Neural cell (in vitro differentiated cells): ENCODE results near the gene UBP1. TPM values are rescaled to one million over a fixed set of nuclear protein-coding genes. Genes with fewer than 3 reads are reported as not detected.
"Not testable (repeated sequence)": the region's sequence is repeated elsewhere in the genome, so short reads cannot be mapped to it uniquely, and the experiment has no call there.

ENCODE experiments used
- H2AFZ ChIP-seq: fragments of 200-600, 300-800 bp; sonication (generic), shearing (Covaris generic); 2 replicates; pipeline ENCODE4 v1.6.0; 2014; ENCODE audit warnings: low read depth, mild to moderate bottlenecking, antibody characterized with exemption, low read length, moderate library complexity
- H3F3A ChIP-seq: fragments of 200-600 bp; shearing (Covaris generic); 2 replicates; pipeline ENCODE4 v1.6.1; 2016; ENCODE audit warnings: mild to moderate bottlenecking, moderate library complexity, mixed read lengths, antibody characterized with exemption, low read length; ENCODE audit not compliant: insufficient read depth, poor library complexity, severe bottlenecking
- H3K27ac ChIP-seq: fragments of 200-600, 300-800 bp; sonication (generic), shearing (Covaris generic); 2 replicates; pipeline ENCODE4 v1.5.1; 2014; ENCODE audit warnings: mild to moderate bottlenecking, low read length, moderate library complexity
- H3K27me3 ChIP-seq: fragments of 300-800, 200-600 bp; sonication (generic), shearing (Covaris generic); 2 replicates; pipeline ENCODE4 v1.6.0; 2014; ENCODE audit warnings: mild to moderate bottlenecking, low read depth, low read length, moderate library complexity; ENCODE audit not compliant: insufficient read depth
- H3K36me3 ChIP-seq: fragments of 300-800, 200-600 bp; sonication (generic), shearing (Covaris generic); 2 replicates; pipeline ENCODE4 v1.5.1; 2014; ENCODE audit warnings: mild to moderate bottlenecking, antibody characterized with exemption, low read length, moderate library complexity; ENCODE audit not compliant: insufficient read depth
- H3K4me2 ChIP-seq: fragments of 300-800, 200-600 bp; sonication (generic), shearing (Covaris generic); 2 replicates; pipeline ENCODE4 v1.6.0; 2014; ENCODE audit warnings: mild to moderate bottlenecking, low read length
- H3K4me3 ChIP-seq: fragments of 300-800, 200-600 bp; sonication (generic), shearing (Covaris generic); 2 replicates; pipeline ENCODE4 v1.5.1; 2014; ENCODE audit warnings: mild to moderate bottlenecking, low read length, moderate library complexity
- H3K79me2 ChIP-seq: fragments of 200-600 bp; shearing (Covaris generic); replicated peaks from 2 replicates; pipeline ENCODE4 v1.6.0; 2014; ENCODE audit warnings: mild to moderate bottlenecking, low read length, moderate library complexity; ENCODE audit not compliant: insufficient read depth
- H3K9ac ChIP-seq: fragments of 300-800, 200-600 bp; sonication (generic), shearing (Covaris generic); 2 replicates; pipeline ENCODE4 v1.6.1; 2016; ENCODE audit warnings: mild to moderate bottlenecking, low read length, mixed read lengths
- H3K9me2 ChIP-seq: fragments of 200-600 bp; shearing (Covaris generic); 2 replicates; pipeline ENCODE4 v1.6.1; 2016; ENCODE audit warnings: mild to moderate bottlenecking, low read length, mixed read lengths; ENCODE audit not compliant: insufficient read depth
- H3K9me3 ChIP-seq: fragments of 200-600, 300-800 bp; sonication (generic), shearing (Covaris generic); 2 replicates; pipeline ENCODE4 v1.6.1; 2016; ENCODE audit warnings: mild to moderate bottlenecking, mixed run types, low read length, moderate library complexity, mixed read lengths
- H4K20me1 ChIP-seq: fragments of 200-600 bp; shearing (Covaris generic); 2 replicates; pipeline ENCODE4 v1.6.1; 2016; ENCODE audit warnings: mild to moderate bottlenecking, mixed run types; ENCODE audit not compliant: insufficient read depth
- EP300 ChIP-seq: fragments of 450-650 bp; conservative IDR thresholded peaks from 2 replicates; pipeline ENCODE4 v1.6.1; 2014; ENCODE audit warnings: antibody characterized with exemption, mild to moderate bottlenecking, moderate library complexity; ENCODE audit not compliant: poor library complexity, severe bottlenecking
- EZH2 ChIP-seq: fragments of 200-600, 300-800 bp; shearing (Covaris generic), sonication (generic); IDR thresholded peaks from 2 replicates; pipeline ENCODE4 v1.6.1; 2014; ENCODE audit warnings: antibody characterized with exemption, low read length, borderline replicate concordance, mild to moderate bottlenecking; ENCODE audit not compliant: insufficient read depth, poor library complexity, severe bottlenecking
- MXI1 ChIP-seq: fragments of 450-650 bp; conservative IDR thresholded peaks from 2 replicates; pipeline ENCODE4 v1.6.1; 2014; ENCODE audit warnings: antibody characterized with exemption, mild to moderate bottlenecking; ENCODE audit not compliant: poor library complexity, severe bottlenecking
- POLR2AphosphoS5 ChIP-seq: IDR thresholded peaks from 2 replicates; pipeline ENCODE4 v1.6.1; 2012
- RAD21 ChIP-seq: fragments of 450-650 bp; conservative IDR thresholded peaks from 2 replicates; pipeline ENCODE4 v1.6.1; 2014; ENCODE audit warnings: antibody characterized with exemption, mild to moderate bottlenecking, moderate library complexity
- REST ChIP-seq: IDR thresholded peaks from 2 replicates; pipeline ENCODE4 v1.6.1; 2012; ENCODE audit warnings: borderline replicate concordance
- SMC3 ChIP-seq: fragments of 450-650 bp; conservative IDR thresholded peaks from 2 replicates; pipeline ENCODE4 v1.6.1; 2014; ENCODE audit warnings: antibody characterized with exemption, mild to moderate bottlenecking, moderate library complexity; ENCODE audit not compliant: poor library complexity
- TAF1 ChIP-seq: IDR thresholded peaks from 2 replicates; pipeline ENCODE4 v1.6.1; 2012; ENCODE audit warnings: low read depth
- polyA plus RNA-seq: library from polyadenylated mRNA; depleted of rRNA; stranded (reverse); fragments of >200 nt; gene quantifications from 2 replicates; pipeline ENCODE4 v1.2.3, GENCODE V29; 2014
- TF ChIP-seq, protein P1 (sequence below): fragments of 450-650 bp; IDR thresholded peaks from 2 replicates; pipeline ENCODE4 v1.5.1; 2014; ENCODE audit warnings: antibody characterized with exemption, mild to moderate bottlenecking, moderate library complexity; ENCODE audit not compliant: poor library complexity, severe bottlenecking

Gene UBP1
- polyA plus RNA-seq, 1 donor from 2014 or later, result 74.2 TPM

DNA sequence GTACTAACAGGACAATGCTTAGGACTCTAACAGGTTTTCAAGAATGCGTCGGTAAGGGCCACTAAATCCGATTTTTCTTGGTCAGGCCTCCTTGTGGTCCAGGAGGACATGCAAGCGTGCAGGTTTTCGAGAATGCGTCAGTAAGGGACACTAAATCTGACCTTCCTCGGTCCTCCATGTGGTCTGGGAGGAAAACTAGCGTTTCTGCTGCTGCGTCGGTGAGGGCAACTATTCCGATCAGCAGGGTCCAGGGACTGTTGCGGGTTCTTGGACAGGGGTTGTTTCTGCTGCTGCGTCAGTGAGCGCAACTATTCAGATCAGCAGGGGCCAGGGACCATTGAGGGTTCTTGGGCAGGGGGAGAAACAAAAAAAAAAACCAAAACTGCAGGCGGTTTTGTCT is 7.8 kb upstream of the UBP1 start:
- Histone ChIP-seq H4K20me1 (no peaks in the 10 kb centered on the region), H3K4me3 (peak overlapping the region; percentile 67), H3K36me3 (no peaks in the 10 kb centered on the region), H3K27me3 (no peaks in the 10 kb centered on the region), H2AFZ (no peak overlapping the region), H3K9ac (peak overlapping the region; percentile 16), H3K27ac (no peak overlapping the region), H3K9me2 (no peaks in the 10 kb centered on the region), H3K79me2 (no peaks in the 10 kb centered on the region), H3F3A (no peaks in the 10 kb centered on the region), H3K9me3 (no peaks in the 10 kb centered on the region), H3K4me2 (peak overlapping the region; percentile 35)
- TF ChIP-seq SMC3 (no peak), RAD21 (no peak), POLR2AphosphoS5 (no peak), EZH2 (no peak), MXI1 (no peak), TAF1 (no peak), EP300 (no peak), REST (no peak)
- TF ChIP-seq, protein P1, sequence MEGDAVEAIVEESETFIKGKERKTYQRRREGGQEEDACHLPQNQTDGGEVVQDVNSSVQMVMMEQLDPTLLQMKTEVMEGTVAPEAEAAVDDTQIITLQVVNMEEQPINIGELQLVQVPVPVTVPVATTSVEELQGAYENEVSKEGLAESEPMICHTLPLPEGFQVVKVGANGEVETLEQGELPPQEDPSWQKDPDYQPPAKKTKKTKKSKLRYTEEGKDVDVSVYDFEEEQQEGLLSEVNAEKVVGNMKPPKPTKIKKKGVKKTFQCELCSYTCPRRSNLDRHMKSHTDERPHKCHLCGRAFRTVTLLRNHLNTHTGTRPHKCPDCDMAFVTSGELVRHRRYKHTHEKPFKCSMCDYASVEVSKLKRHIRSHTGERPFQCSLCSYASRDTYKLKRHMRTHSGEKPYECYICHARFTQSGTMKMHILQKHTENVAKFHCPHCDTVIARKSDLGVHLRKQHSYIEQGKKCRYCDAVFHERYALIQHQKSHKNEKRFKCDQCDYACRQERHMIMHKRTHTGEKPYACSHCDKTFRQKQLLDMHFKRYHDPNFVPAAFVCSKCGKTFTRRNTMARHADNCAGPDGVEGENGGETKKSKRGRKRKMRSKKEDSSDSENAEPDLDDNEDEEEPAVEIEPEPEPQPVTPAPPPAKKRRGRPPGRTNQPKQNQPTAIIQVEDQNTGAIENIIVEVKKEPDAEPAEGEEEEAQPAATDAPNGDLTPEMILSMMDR, result no peak

DNA sequence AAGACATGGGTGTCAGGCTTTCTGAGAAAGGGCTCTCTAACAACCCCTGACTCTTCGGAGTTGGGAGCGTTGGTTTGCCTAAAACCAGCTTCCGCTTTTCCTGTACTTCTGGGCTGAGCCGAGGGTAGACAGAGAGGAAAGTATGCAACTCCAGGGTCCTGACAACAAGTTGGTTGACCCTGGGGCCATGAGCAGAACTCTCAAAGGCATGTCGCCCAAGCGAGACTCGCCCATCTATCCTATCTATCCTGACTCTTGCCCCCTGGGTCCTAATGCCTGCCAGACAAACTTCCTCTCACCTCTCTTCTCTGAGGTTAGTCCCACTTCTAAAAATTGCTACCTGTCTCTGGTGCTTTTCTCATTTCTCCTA is 7.0 kb upstream of the UBP1 start:
- TF ChIP-seq MXI1, result peak; percentile 1
- Histone ChIP-seq H3K4me3 (peak overlapping the region; percentile 67), H3K9ac (peak overlapping the region; percentile 48), H3K27ac (peak overlapping the region; percentile 28)
- H3K9me2 ChIP-seq, H2AFZ ChIP-seq, H4K20me1 ChIP-seq, H3K4me2 ChIP-seq, H3K27me3 ChIP-seq, H3K36me3 ChIP-seq, H3K9me3 ChIP-seq, H3K79me2 ChIP-seq, H3F3A ChIP-seq: not testable (repeated sequence)

DNA sequence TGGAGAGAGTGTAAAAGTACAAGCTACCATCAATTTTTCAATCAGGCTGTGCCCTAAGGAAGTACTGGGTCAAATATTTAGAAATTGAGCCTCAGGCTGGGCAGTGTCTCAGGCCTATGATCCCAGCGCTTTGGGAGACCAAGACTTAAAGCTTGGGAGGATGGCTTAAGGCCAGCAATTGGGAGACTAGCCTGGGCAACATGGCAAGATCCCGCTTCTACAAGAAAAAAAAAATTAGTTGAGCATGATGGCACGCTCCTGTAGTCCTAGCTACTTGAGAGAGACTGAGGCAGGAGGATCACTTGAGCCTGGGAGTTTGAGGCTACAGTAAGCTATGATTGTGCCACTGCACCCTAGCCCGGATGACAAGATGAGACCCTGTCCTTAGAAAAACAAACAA is 2.0 kb upstream of the UBP1 start:
- peak overlapping the region; percentile 92 for H3K27ac ChIP-seq
- H3K79me2 ChIP-seq, result peaks cover 22% of the 10 kb centered on the region
- peaks cover 9% of the 10 kb centered on the region for H3F3A ChIP-seq
- H3K4me3 ChIP-seq, result no peak overlapping the region
- H3K9me2 ChIP-seq, result no peaks in the 10 kb centered on the region
- H3K27me3 ChIP-seq, result no peaks in the 10 kb centered on the region
- no peak overlapping the region for H2AFZ ChIP-seq
- TF ChIP-seq EP300, result no peak
- TF ChIP-seq TAF1, result no peak
- no peaks in the 10 kb centered on the region for H3K9me3 ChIP-seq
- H3K4me2 ChIP-seq, result no peak overlapping the region
- no peaks in the 10 kb centered on the region for H3K36me3 ChIP-seq
- H3K9ac ChIP-seq, result no peak overlapping the region
- H4K20me1 ChIP-seq, result peaks cover 8% of the 10 kb centered on the region
